Measurements from ENCODE around the gene CREB3.

DNA sequence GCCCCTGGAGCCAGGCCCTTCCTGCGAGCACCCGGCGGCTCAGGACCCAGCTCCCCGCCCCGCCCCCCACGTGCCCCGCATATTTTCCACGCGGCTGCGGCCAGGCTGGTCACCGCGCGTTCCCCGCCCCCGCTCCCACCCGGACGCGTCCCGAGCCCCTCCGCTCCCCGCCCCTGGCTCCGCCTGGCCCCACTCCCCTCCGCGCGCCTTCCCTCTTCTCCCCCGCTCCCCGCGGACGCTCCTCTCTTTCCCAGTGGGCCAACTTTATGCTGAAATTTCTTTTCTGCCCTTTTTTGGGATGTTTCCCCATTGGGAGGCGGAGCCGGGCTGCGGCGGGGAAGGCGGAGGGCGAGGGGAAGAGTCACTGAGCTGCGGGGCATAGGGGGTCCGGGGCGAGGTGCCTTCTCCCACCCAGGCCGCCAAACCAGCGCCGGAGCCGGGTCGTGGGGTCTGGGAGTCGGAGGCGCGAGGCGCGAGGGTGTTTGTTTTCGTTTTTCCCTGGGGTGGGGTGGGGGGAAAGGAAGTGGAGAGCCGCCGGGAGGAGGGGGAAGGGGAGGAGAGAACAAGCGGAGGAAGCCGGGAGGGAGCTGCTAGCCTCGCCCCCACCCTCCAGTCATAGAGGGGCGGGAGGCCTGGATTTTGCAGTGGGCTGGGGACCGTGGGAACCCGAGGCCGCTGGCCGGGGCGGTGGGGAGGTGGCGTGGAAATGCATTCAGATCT is 41.7 kb upstream of the CREB3 start:
- peak; percentile 57 to 64 (median 57) for TF ChIP-seq POLR2AphosphoS5 (IDR thresholded peaks at IDR 0.05)
- TF ChIP-seq, protein P1, sequence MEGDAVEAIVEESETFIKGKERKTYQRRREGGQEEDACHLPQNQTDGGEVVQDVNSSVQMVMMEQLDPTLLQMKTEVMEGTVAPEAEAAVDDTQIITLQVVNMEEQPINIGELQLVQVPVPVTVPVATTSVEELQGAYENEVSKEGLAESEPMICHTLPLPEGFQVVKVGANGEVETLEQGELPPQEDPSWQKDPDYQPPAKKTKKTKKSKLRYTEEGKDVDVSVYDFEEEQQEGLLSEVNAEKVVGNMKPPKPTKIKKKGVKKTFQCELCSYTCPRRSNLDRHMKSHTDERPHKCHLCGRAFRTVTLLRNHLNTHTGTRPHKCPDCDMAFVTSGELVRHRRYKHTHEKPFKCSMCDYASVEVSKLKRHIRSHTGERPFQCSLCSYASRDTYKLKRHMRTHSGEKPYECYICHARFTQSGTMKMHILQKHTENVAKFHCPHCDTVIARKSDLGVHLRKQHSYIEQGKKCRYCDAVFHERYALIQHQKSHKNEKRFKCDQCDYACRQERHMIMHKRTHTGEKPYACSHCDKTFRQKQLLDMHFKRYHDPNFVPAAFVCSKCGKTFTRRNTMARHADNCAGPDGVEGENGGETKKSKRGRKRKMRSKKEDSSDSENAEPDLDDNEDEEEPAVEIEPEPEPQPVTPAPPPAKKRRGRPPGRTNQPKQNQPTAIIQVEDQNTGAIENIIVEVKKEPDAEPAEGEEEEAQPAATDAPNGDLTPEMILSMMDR (IDR thresholded peaks at IDR 0.05): no peak

Measured in breast epithelium (tissue), 3 donors.